K562 (cell line): ENCODE results near the gene TIMM17A. TPM values are rescaled to one million over a fixed set of nuclear protein-coding genes. Genes with fewer than 3 reads are reported as not detected.

Experiments used
- NR0B1 ChIP-seq: fragments of 450-650 bp; IDR thresholded peaks from one replicate; pipeline ENCODE4 v1.6.1; 2018; ENCODE audit warnings: mild to moderate bottlenecking, moderate library complexity; ENCODE audit not compliant: partially characterized antibody
- NR1H2 ChIP-seq: sonication (generic); formaldehyde crosslinking; IDR thresholded peaks from 2 replicates; pipeline ENCODE4 v1.4.0; 2020; ENCODE audit warnings: mild to moderate bottlenecking, missing genetic modification reagents
- NR2C2 ChIP-seq, 2 experiments: fragments of 200-800 bp in 1 of 2; sonication (Bioruptor generic) in 1 of 2; sonication (generic) in 1 of 2; formaldehyde crosslinking in 1 of 2; IDR thresholded peaks; 2 replicates each; pipeline versions ENCODE4 v1.6.1 to v1.8.0; 2016 to 2022; ENCODE audit warnings: mild to moderate bottlenecking in 1 of 2, missing compliant biosample characterization in 1 of 2, missing genetic modification characterization in 1 of 2, missing genetic modification reagents in 1 of 2
- RHOXF2B ChIP-seq: fragments of 250-450 bp; sonication (Bioruptor Pico); conservative IDR thresholded peaks from 2 replicates; pipeline ENCODE4 v1.5.1; 2021
- SNIP1 ChIP-seq: fragments of 450-650 bp; IDR thresholded peaks from 2 replicates; pipeline ENCODE4 v1.7.1; 2017; ENCODE audit warnings: low read depth, mild to moderate bottlenecking
- SRSF7 ChIP-seq: fragments of 200-400 bp; formaldehyde crosslinking; optimal IDR thresholded peaks from 2 replicates; pipeline ENCODE3; 2017; ENCODE audit warnings: mild to moderate bottlenecking, low read depth, low read length
- TCF15 ChIP-seq: fragments of 250-450 bp; sonication (Bioruptor Pico); IDR thresholded peaks from 2 replicates; pipeline ENCODE4 v1.8.0; 2022; ENCODE audit warnings: moderate library complexity, mild to moderate bottlenecking, inconsistent platforms
- ZBTB1 ChIP-seq: sonication (generic); formaldehyde crosslinking; IDR thresholded peaks from 2 replicates; pipeline ENCODE4 v1.8.1; 2023; ENCODE audit warnings: missing genetic modification reagents, low read depth, mild to moderate bottlenecking, borderline replicate concordance
- ZBTB8A ChIP-seq: fragments of 450-650 bp; IDR thresholded peaks from 2 replicates; pipeline ENCODE4 v1.6.1; 2018; ENCODE audit warnings: mild to moderate bottlenecking, moderate library complexity; ENCODE audit not compliant: partially characterized antibody
- polyA plus RNA-seq, 8 experiments: library from polyadenylated mRNA; depleted of rRNA in 4 of 8; stranded (reverse) in 5 of 8; unstranded in 3 of 8; fragments of >200 nt; fragmentation: Nextera tagmentation in 2 of 8; fragmentation: Illumina TruSeq in 1 of 8; extraction: Ambion mirVana in 2 of 8; extraction: Trizol in 1 of 8; gene quantifications; 2 replicates each; pipeline versions ENCODE4 v1.2.1 to v1.2.3, GENCODE V29; 2011 to 2014; ENCODE audit warnings: inconsistent platforms in 1 of 8, missing spikeins in 1 of 8
- total RNA-seq, 7 experiments: library from RNA; depleted of rRNA in 6 of 7; stranded (reverse); fragments of >200 nt in 6 of 7; fragmentation: Illumina TruSeq in 2 of 7; extraction: Trizol in 2 of 7; gene quantifications; 2 replicates each; pipeline versions ENCODE4 v1.2.1 to v1.2.3, GENCODE V29; 2011 to 2021; ENCODE audit warnings: low replicate concordance in 1 of 7
- TF ChIP-seq, protein P1 (sequence below): fragments of 450-650 bp; IDR thresholded peaks from 2 replicates; pipeline ENCODE4 v1.6.1; 2016; ENCODE audit warnings: low read depth
- TF ChIP-seq, protein P2 (sequence below): IDR thresholded peaks from 3 replicates; pipeline ENCODE4 v1.6.1; 2011; ENCODE audit warnings: borderline replicate concordance, mild to moderate bottlenecking, moderate library complexity; ENCODE audit not compliant: insufficient read length; ENCODE audit errors: extremely low read depth
- TF ChIP-seq, protein P3 (sequence below): fragments of 250-450 bp; sonication (Bioruptor Pico); IDR thresholded peaks from 2 replicates; pipeline ENCODE4 v1.4.0; 2020

TIMM17A gene
- total and polyA plus RNA-seq, 9 of the 15 experiments (the other 6 are each of a cell fraction or from before 2014, with no cell fraction given), result 116 to 744 (median 180) TPM

- TF ChIP-seq, protein P1, sequence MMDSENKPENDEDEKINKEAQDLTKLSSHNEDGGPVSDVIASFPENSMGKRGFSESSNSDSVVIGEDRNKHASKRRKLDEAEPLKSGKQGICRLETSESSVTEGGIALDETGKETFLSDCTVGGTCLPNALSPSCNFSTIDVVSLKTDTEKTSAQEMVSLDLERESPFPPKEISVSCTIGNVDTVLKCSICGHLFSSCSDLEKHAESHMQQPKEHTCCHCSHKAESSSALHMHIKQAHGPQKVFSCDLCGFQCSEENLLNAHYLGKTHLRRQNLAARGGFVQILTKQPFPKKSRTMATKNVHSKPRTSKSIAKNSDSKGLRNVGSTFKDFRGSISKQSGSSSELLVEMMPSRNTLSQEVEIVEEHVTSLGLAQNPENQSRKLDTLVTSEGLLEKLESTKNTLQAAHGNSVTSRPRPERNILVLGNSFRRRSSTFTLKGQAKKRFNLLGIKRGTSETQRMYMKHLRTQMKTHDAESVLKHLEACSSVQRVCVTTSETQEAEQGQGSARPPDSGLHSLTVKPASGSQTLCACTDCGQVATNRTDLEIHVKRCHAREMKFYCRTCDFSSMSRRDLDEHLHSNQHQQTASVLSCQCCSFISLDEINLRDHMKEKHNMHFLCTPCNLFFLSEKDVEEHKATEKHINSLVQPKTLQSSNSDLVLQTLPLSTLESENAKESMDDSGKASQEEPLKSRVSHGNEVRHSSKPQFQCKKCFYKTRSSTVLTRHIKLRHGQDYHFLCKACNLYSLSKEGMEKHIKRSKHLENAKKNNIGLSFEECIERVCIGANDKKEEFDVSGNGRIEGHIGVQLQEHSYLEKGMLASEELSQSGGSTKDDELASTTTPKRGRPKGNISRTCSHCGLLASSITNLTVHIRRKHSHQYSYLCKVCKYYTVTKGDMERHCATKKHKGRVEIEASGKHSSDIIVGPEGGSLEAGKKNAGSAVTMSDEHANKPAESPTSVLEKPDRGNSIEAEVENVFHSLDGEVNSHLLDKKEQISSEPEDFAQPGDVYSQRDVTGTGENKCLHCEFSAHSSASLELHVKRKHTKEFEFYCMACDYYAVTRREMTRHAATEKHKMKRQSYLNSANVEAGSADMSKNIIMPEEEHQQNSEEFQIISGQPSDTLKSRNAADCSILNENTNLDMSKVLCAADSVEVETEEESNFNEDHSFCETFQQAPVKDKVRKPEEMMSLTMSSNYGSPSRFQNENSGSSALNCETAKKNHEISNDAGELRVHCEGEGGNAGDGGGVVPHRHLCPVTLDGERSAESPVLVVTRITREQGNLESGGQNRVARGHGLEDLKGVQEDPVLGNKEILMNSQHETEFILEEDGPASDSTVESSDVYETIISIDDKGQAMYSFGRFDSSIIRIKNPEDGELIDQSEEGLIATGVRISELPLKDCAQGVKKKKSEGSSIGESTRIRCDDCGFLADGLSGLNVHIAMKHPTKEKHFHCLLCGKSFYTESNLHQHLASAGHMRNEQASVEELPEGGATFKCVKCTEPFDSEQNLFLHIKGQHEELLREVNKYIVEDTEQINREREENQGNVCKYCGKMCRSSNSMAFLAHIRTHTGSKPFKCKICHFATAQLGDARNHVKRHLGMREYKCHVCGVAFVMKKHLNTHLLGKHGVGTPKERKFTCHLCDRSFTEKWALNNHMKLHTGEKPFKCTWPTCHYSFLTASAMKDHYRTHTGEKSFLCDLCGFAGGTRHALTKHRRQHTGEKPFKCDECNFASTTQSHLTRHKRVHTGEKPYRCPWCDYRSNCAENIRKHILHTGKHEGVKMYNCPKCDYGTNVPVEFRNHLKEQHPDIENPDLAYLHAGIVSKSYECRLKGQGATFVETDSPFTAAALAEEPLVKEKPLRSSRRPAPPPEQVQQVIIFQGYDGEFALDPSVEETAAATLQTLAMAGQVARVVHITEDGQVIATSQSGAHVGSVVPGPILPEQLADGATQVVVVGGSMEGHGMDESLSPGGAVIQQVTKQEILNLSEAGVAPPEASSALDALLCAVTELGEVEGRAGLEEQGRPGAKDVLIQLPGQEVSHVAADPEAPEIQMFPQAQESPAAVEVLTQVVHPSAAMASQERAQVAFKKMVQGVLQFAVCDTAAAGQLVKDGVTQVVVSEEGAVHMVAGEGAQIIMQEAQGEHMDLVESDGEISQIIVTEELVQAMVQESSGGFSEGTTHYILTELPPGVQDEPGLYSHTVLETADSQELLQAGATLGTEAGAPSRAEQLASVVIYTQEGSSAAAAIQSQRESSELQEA, result no peak
- TF ChIP-seq SNIP1, result no peak
- TF ChIP-seq, protein P2, sequence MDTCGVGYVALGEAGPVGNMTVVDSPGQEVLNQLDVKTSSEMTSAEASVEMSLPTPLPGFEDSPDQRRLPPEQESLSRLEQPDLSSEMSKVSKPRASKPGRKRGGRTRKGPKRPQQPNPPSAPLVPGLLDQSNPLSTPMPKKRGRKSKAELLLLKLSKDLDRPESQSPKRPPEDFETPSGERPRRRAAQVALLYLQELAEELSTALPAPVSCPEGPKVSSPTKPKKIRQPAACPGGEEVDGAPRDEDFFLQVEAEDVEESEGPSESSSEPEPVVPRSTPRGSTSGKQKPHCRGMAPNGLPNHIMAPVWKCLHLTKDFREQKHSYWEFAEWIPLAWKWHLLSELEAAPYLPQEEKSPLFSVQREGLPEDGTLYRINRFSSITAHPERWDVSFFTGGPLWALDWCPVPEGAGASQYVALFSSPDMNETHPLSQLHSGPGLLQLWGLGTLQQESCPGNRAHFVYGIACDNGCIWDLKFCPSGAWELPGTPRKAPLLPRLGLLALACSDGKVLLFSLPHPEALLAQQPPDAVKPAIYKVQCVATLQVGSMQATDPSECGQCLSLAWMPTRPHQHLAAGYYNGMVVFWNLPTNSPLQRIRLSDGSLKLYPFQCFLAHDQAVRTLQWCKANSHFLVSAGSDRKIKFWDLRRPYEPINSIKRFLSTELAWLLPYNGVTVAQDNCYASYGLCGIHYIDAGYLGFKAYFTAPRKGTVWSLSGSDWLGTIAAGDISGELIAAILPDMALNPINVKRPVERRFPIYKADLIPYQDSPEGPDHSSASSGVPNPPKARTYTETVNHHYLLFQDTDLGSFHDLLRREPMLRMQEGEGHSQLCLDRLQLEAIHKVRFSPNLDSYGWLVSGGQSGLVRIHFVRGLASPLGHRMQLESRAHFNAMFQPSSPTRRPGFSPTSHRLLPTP, result no peak
- TF ChIP-seq TCF15 (CRISPR knock-in tag), result no peak
- TF ChIP-seq NR0B1, result no peak
- TF ChIP-seq RHOXF2B (CRISPR knock-in tag), result no peak
- TF ChIP-seq, protein P3, sequence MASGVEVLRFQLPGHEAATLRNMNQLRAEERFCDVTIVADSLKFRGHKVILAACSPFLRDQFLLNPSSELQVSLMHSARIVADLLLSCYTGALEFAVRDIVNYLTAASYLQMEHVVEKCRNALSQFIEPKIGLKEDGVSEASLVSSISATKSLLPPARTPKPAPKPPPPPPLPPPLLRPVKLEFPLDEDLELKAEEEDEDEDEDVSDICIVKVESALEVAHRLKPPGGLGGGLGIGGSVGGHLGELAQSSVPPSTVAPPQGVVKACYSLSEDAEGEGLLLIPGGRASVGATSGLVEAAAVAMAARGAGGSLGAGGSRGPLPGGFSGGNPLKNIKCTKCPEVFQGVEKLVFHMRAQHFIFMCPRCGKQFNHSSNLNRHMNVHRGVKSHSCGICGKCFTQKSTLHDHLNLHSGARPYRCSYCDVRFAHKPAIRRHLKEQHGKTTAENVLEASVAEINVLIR (CRISPR knock-in tag), result no peak
- TF ChIP-seq NR1H2 (CRISPR knock-in tag), result 0 out of 2 replicates have a peak, but pooled peaks have one; percentile 41
- no peak for TF ChIP-seq SRSF7
- no peak for TF ChIP-seq ZBTB8A
- no peak for TF ChIP-seq ZBTB1 (CRISPR knock-in tag)
- no peak for TF ChIP-seq NR2C2 (CRISPR knock-in tag; IDR thresholded peaks at IDR 0.05)
- no peak for TF ChIP-seq NR2C2 (tag; IDR thresholded peaks at IDR 0.05)
These were observed 44.4 kb downstream of the TIMM17A start (continued) for GRCh38 chr1:201999625-202000238.
